Measurements from ENCODE around the gene PTPRN2. TPM values are rescaled to one million over a fixed set of nuclear protein-coding genes. Genes with fewer than 3 reads are reported as not detected.

PTPRN2 gene
- polyA plus RNA-seq, 1 of the 3 experiments (the other 2 are of a cell fraction): 4.0 TPM

- H3K9me3 ChIP-seq: no peaks in the 10 kb centered on the region
- POLR2A ChIA-PET: interaction anchor here (0.6 kb wide), 1 partner anchor 11 kb away, joined by 3 read pairs; no protein-coding TSS in a partner anchor
- H3K27me3 ChIP-seq (ENCODE audit: insufficient read depth): no peaks in the 10 kb centered on the region
- DNase-seq: no peak
- CTCF ChIA-PET: interaction anchor here (1.0 kb wide), 1 partner anchor 15 kb away, joined by 3 read pairs; no protein-coding TSS in a partner anchor
- H3K79me2 ChIP-seq (ENCODE audit: insufficient read depth): no peaks in the 10 kb centered on the region
- H4K20me1 ChIP-seq (ENCODE audit: insufficient read depth): no peaks in the 10 kb centered on the region
- peaks cover 0 to 16% of the 10 kb centered on the region in 2 experiments for H3K36me3 ChIP-seq (replicated peaks in 1 of 2; ENCODE audit: control insufficient read depth in 1 of 2, insufficient read depth in 2 of 2, low read length in 1 of 2)
- no peak overlapping the region for H3K4me3 ChIP-seq (ENCODE audit: low read depth in 2 of 2, low read length in 1 of 2)
- no peak overlapping the region for H3K27ac ChIP-seq (ENCODE audit: low read depth in 2 of 2, low read length in 1 of 2)
- TF ChIP-seq FOXJ3 (CRISPR knock-in tag; IDR thresholded peaks at IDR 0.05) (no peak), GABPA (IDR thresholded peaks at IDR 0.05; ENCODE audit: low read depth) (no peak)
- no peak overlapping the region for H3K9ac ChIP-seq
- no peaks in the 10 kb centered on the region for H3K9me2 ChIP-seq
- H3K4me2 ChIP-seq: no peak overlapping the region
- no peaks in the 10 kb centered on the region for H3F3A ChIP-seq (replicated peaks; ENCODE audit: insufficient read depth)
- WGBS (ENCODE audit: low lambda C conversion rate): 76% methylated on average over 13 of the region's 13 CpGs
- H2AFZ ChIP-seq (ENCODE audit: low read depth): no peak overlapping the region
- no peaks in the 10 kb centered on the region for H3K4me1 ChIP-seq (ENCODE audit: control insufficient read depth in 1 of 2, insufficient read depth in 2 of 2, low read depth in 1 of 2, low read length in 1 of 2)
Observed at GRCh38 chr7:157590526-157590925, 997.1 kb downstream of the PTPRN2 start.

GRCh38 chr7:157589680-157590079 lies 997.9 kb downstream of the PTPRN2 start:
- H3K9ac ChIP-seq: no peak overlapping the region
- H3K79me2 ChIP-seq (ENCODE audit: insufficient read depth): no peaks in the 10 kb centered on the region
- H3K36me3 ChIP-seq (replicated peaks in 1 of 2; ENCODE audit: control insufficient read depth in 1 of 2, insufficient read depth in 2 of 2, low read length in 1 of 2): peaks cover 0 to 16% of the 10 kb centered on the region in 2 experiments
- H2AFZ ChIP-seq (ENCODE audit: low read depth): no peak overlapping the region
- H3K4me2 ChIP-seq: no peak overlapping the region
- CTCF ChIA-PET: no interaction called here
- H3K27me3 ChIP-seq (ENCODE audit: insufficient read depth): no peaks in the 10 kb centered on the region
- no peaks in the 10 kb centered on the region for H3K9me3 ChIP-seq
- H3K4me1 ChIP-seq (ENCODE audit: control insufficient read depth in 1 of 2, insufficient read depth in 2 of 2, low read depth in 1 of 2, low read length in 1 of 2): no peaks in the 10 kb centered on the region
- H3K27ac ChIP-seq (ENCODE audit: low read depth in 2 of 2, low read length in 1 of 2): no peak overlapping the region
- no peak overlapping the region for H3K4me3 ChIP-seq (ENCODE audit: low read depth in 2 of 2, low read length in 1 of 2)
- H3K9me2 ChIP-seq: no peaks in the 10 kb centered on the region
- POLR2A ChIA-PET: no interaction called here
- no peaks in the 10 kb centered on the region for H3F3A ChIP-seq (replicated peaks; ENCODE audit: insufficient read depth)
- no peak for TF ChIP-seq PBX3 (IDR thresholded peaks at IDR 0.05)
- no peaks in the 10 kb centered on the region for H4K20me1 ChIP-seq (ENCODE audit: insufficient read depth)
- 80% methylated on average over 11 of the region's 11 CpGs for WGBS (ENCODE audit: low lambda C conversion rate)
- no peak for DNase-seq

GRCh38 chr7:157587805-157588560 lies 999.6 kb downstream of the PTPRN2 start:
- H4K20me1 ChIP-seq (ENCODE audit: insufficient read depth): no peaks in the 10 kb centered on the region
- H3K9ac ChIP-seq: no peak overlapping the region
- H3F3A ChIP-seq (replicated peaks; ENCODE audit: insufficient read depth): no peaks in the 10 kb centered on the region
- ChIA-PET CTCF (no interaction called here), POLR2A (no interaction called here)
- no peak overlapping the region for H3K27ac ChIP-seq (ENCODE audit: low read depth in 2 of 2, low read length in 1 of 2)
- peaks cover 0 to 7% of the 10 kb centered on the region in 2 experiments for H3K36me3 ChIP-seq (replicated peaks in 1 of 2; ENCODE audit: control insufficient read depth in 1 of 2, insufficient read depth in 2 of 2, low read length in 1 of 2)
- no peak overlapping the region for H3K4me2 ChIP-seq
- no peaks in the 10 kb centered on the region for H3K9me2 ChIP-seq
- no peaks in the 10 kb centered on the region for H3K27me3 ChIP-seq (ENCODE audit: insufficient read depth)
- 82% methylated on average over 18 of the region's 34 CpGs for WGBS (ENCODE audit: low lambda C conversion rate)
- H3K9me3 ChIP-seq: no peaks in the 10 kb centered on the region
- no peak overlapping the region for H3K4me3 ChIP-seq (ENCODE audit: low read depth in 2 of 2, low read length in 1 of 2)
- DNase-seq: no peak
- H2AFZ ChIP-seq (ENCODE audit: low read depth): no peak overlapping the region
- H3K79me2 ChIP-seq (ENCODE audit: insufficient read depth): no peaks in the 10 kb centered on the region
- H3K4me1 ChIP-seq (ENCODE audit: control insufficient read depth in 1 of 2, insufficient read depth in 2 of 2, low read depth in 1 of 2, low read length in 1 of 2): no peaks in the 10 kb centered on the region
- TF ChIP-seq USF1 (IDR thresholded peaks at IDR 0.05; ENCODE audit: borderline replicate concordance, low read depth): no peak
- TF ChIP-seq REST (IDR thresholded peaks at IDR 0.05; ENCODE audit: low read depth, low read length): no peak
- no peak for TF ChIP-seq RFX5 (IDR thresholded peaks at IDR 0.05; ENCODE audit: low read length)
- TF ChIP-seq TAF1 (IDR thresholded peaks at IDR 0.05; ENCODE audit: borderline replicate concordance, low read depth, low read length): no peak
- no peak for TF ChIP-seq CHD2 (IDR thresholded peaks at IDR 0.05; ENCODE audit: low read length, partially characterized antibody)
- TF ChIP-seq FOXM1 (IDR thresholded peaks at IDR 0.05; ENCODE audit: low read depth): no peak
- TF ChIP-seq PBX3 (IDR thresholded peaks at IDR 0.05): no peak
- no peak for TF ChIP-seq ZBTB33 (IDR thresholded peaks at IDR 0.05; ENCODE audit: borderline replicate concordance, low read depth)
- TF ChIP-seq TCF12 (IDR thresholded peaks at IDR 0.05): no peak
